IMR-90 (cell line): ENCODE measurements around the gene ITGAX. TPM values are rescaled to one million over a fixed set of nuclear protein-coding genes. Genes with fewer than 3 reads are reported as not detected.

Experiments
- ATAC-seq: fragments of 200-7000 bp; cut with Tn5 transposase; 2 replicates; pipeline ENCODE4 v1.9.1; 2020; ENCODE audit warnings: low read depth, mild to moderate bottlenecking, moderate library complexity
- BruUV-seq: library from RNA; stranded (reverse); fragments of 400-500 nt; replicated peaks from 2 replicates; lab custom pipeline; 2021; lab: Mats Ljungman, UMichigan
- CTCF ChIA-PET: fragments of 300-600 bp; formaldehyde crosslinking; extraction: SDS; loops from one replicate; lab custom pipeline; 2021; ENCODE audit warnings: antibody characterized with exemption; lab: Yijun Ruan, JAX
- POLR2A ChIA-PET: fragments of 300-600 bp; sonication (Branson Sonifier 250); formaldehyde crosslinking; loops from one replicate; lab custom pipeline; 2022; ENCODE audit warnings: antibody characterized with exemption; ENCODE audit not compliant: unreplicated experiment; lab: Charles Lee
- DNase-seq: peaks from one replicate; pipeline ENCODE4 v3.0.0; 2013
- H2AFZ ChIP-seq: replicated peaks from 2 replicates; pipeline ENCODE3; 2013; ENCODE audit warnings: low read length, mild to moderate bottlenecking; ENCODE audit not compliant: poor library complexity
- H2AK5ac ChIP-seq: 2 replicates; pipeline ENCODE4 v1.6.1; 2013; ENCODE audit warnings: low read depth, low read length, inconsistent platforms
- H2AK9ac ChIP-seq: replicated peaks from 2 replicates; pipeline ENCODE3; 2013; ENCODE audit warnings: mild to moderate bottlenecking, low read depth, low read length, moderate library complexity; ENCODE audit not compliant: poor library complexity
- H2BK120ac ChIP-seq: 2 replicates; pipeline ENCODE4 v1.6.1; 2013; ENCODE audit warnings: low read depth, low read length, inconsistent platforms
- H2BK15ac ChIP-seq: 3 replicates; pipeline ENCODE4 v1.6.1; 2013; ENCODE audit warnings: low read depth, low read length, inconsistent platforms
- H2BK20ac ChIP-seq: 2 replicates; pipeline ENCODE4 v1.6.1; 2013; ENCODE audit warnings: low read depth, mild to moderate bottlenecking, inconsistent platforms, low read length, moderate library complexity
- H2BK5ac ChIP-seq: 2 replicates; pipeline ENCODE4 v1.6.1; 2013; ENCODE audit warnings: mild to moderate bottlenecking, low read depth, low read length, inconsistent platforms; ENCODE audit not compliant: poor library complexity, severe bottlenecking
- H3K14ac ChIP-seq: replicated peaks from 2 replicates; pipeline ENCODE4 v1.6.1; 2013; ENCODE audit warnings: low read depth, low read length, inconsistent platforms
- H3K18ac ChIP-seq: 2 replicates; pipeline ENCODE4 v1.6.1; 2013; ENCODE audit warnings: low read depth, low read length, control low read depth
- H3K23ac ChIP-seq: 2 replicates; pipeline ENCODE4 v1.6.1; 2013; ENCODE audit warnings: low read depth, low read length, inconsistent platforms
- H3K27ac ChIP-seq: 2 replicates; pipeline ENCODE4 v1.5.1; 2013; ENCODE audit warnings: mild to moderate bottlenecking, control low read depth, low read length; ENCODE audit not compliant: insufficient read depth
- H3K27me3 ChIP-seq: 2 replicates; pipeline ENCODE4 v1.6.1; 2013; ENCODE audit warnings: low read length; ENCODE audit not compliant: control insufficient read depth, insufficient read depth
- H3K36me3 ChIP-seq: 2 replicates; pipeline ENCODE4 v1.6.1; 2013; ENCODE audit warnings: low read length, mixed read lengths; ENCODE audit not compliant: control insufficient read depth, insufficient read depth
- H3K4ac ChIP-seq: 2 replicates; pipeline ENCODE4 v1.6.1; 2013; ENCODE audit warnings: low read depth, low read length, inconsistent platforms
- H3K4me1 ChIP-seq: 2 replicates; pipeline ENCODE4 v1.6.1; 2013; ENCODE audit warnings: low read length, mixed read lengths; ENCODE audit not compliant: control insufficient read depth, insufficient read depth
- H3K4me2 ChIP-seq: 2 replicates; pipeline ENCODE4 v1.6.1; 2013; ENCODE audit warnings: low read depth, mild to moderate bottlenecking, control low read depth, low read length, moderate library complexity
- H3K4me3 ChIP-seq: 2 replicates; pipeline ENCODE4 v1.5.1; 2013; ENCODE audit warnings: low read depth, mild to moderate bottlenecking, control low read depth, low read length, moderate library complexity; ENCODE audit not compliant: insufficient read depth
- H3K56ac ChIP-seq: 2 replicates; pipeline ENCODE4 v1.6.1; 2013; ENCODE audit warnings: low read length, inconsistent platforms; ENCODE audit not compliant: insufficient read depth; ENCODE audit errors: extremely low read depth
- H3K79me1 ChIP-seq, 2 experiments: 2 replicates each; pipeline ENCODE4 v1.6.1; 2013; ENCODE audit warnings: low read length in 2 of 2, inconsistent platforms in 1 of 2, low read depth in 1 of 2
- H3K9ac ChIP-seq: 2 replicates; pipeline ENCODE4 v1.6.1; 2013; ENCODE audit warnings: low read depth, low read length, control low read depth
- H3K9me1 ChIP-seq: 2 replicates; pipeline ENCODE4 v1.6.1; 2013; ENCODE audit warnings: low read length, inconsistent platforms; ENCODE audit not compliant: insufficient read depth
- H3K9me3 ChIP-seq: 2 replicates; pipeline ENCODE4 v1.6.1; 2013; ENCODE audit warnings: low read length; ENCODE audit not compliant: control insufficient read depth, insufficient read depth
- H4K20me1 ChIP-seq: 2 replicates; pipeline ENCODE4 v1.6.1; 2013; ENCODE audit warnings: low read length, inconsistent platforms; ENCODE audit not compliant: insufficient read depth
- H4K5ac ChIP-seq: 2 replicates; pipeline ENCODE4 v1.6.1; 2013; ENCODE audit warnings: mild to moderate bottlenecking, low read depth, low read length, control low read depth
- H4K8ac ChIP-seq, 2 experiments: 2 replicates each; pipeline ENCODE4 v1.6.1; 2013; ENCODE audit warnings: low read depth in 2 of 2, low read length in 2 of 2, control low read depth in 1 of 2, inconsistent platforms in 1 of 2
- H4K91ac ChIP-seq: 2 replicates; pipeline ENCODE4 v1.6.1; 2013; ENCODE audit warnings: low read depth, low read length, inconsistent platforms; ENCODE audit not compliant: insufficient read depth
- BHLHE40 ChIP-seq: fragments of 150-350 bp; IDR thresholded peaks from 2 replicates; pipeline ENCODE4 v1.6.1; 2016; ENCODE audit warnings: mild to moderate bottlenecking, low read depth, low read length
- CHD1 ChIP-seq: IDR thresholded peaks from 2 replicates; pipeline ENCODE4 v1.6.1; 2012; ENCODE audit warnings: low read depth, low read length, improper control_type of control experiment
- ELK1 ChIP-seq: fragments of 150-350 bp; IDR thresholded peaks from 2 replicates; pipeline ENCODE4 v1.6.1; 2016; ENCODE audit warnings: low read depth, mild to moderate bottlenecking, low read length, moderate library complexity, borderline replicate concordance
- FOS ChIP-seq: fragments of 150-350 bp; IDR thresholded peaks from 2 replicates; pipeline ENCODE4 v1.6.1; 2016; ENCODE audit warnings: low read depth, low read length
- MAFK ChIP-seq: IDR thresholded peaks from 2 replicates; pipeline ENCODE4 v1.6.1; 2012; ENCODE audit warnings: low read depth, low read length, improper control_type of control experiment
- MAZ ChIP-seq: IDR thresholded peaks from 2 replicates; pipeline ENCODE4 v1.6.1; 2012; ENCODE audit warnings: low read depth, mild to moderate bottlenecking, low read length, improper control_type of control experiment, moderate library complexity, borderline replicate concordance
- MXI1 ChIP-seq: IDR thresholded peaks from 2 replicates; pipeline ENCODE4 v1.6.1; 2012; ENCODE audit warnings: low read depth, mild to moderate bottlenecking, low read length, moderate library complexity, borderline replicate concordance
- NFE2L2 ChIP-seq: fragments of 150-350 bp; IDR thresholded peaks from 2 replicates; pipeline ENCODE4 v1.6.1; 2016; ENCODE audit warnings: low read depth, mild to moderate bottlenecking, low read length
- POLR2A ChIP-seq: IDR thresholded peaks from 2 replicates; pipeline ENCODE4 v1.6.1; 2012; ENCODE audit warnings: mild to moderate bottlenecking, low read depth, low read length
- RAD21 ChIP-seq: IDR thresholded peaks from 2 replicates; pipeline ENCODE4 v1.6.1; 2012; ENCODE audit warnings: low read length, improper control_type of control experiment
- RCOR1 ChIP-seq: IDR thresholded peaks from 2 replicates; pipeline ENCODE4 v1.6.1; 2012; ENCODE audit warnings: mild to moderate bottlenecking, low read length, improper control_type of control experiment; ENCODE audit not compliant: insufficient replicate concordance
- SMC3 ChIP-seq: fragments of 150-350 bp; IDR thresholded peaks from 2 replicates; pipeline ENCODE4 v1.6.1; 2016; ENCODE audit warnings: low read depth, mild to moderate bottlenecking, antibody characterized with exemption, low read length, moderate library complexity
- USF2 ChIP-seq: fragments of 150-350 bp; IDR thresholded peaks from 2 replicates; pipeline ENCODE4 v1.6.1; 2017; ENCODE audit warnings: mild to moderate bottlenecking, antibody characterized with exemption, low read length, low read depth
- WGBS, 2 experiments: methylation state at CpG; one replicate each; pipeline versions ENCODE4 v1.1.5 to v1.1.7; 2013; ENCODE audit warnings: missing lambda C conversion rate in 2 of 2; ENCODE audit not compliant: insufficient read length in 1 of 2; ENCODE audit errors: extremely low coverage in 2 of 2; 5-methylcytosine and 5-hydroxymethylcytosine counted together
- dilution Hi-C: fragments of 300-500 bp; cut with HindIII; formaldehyde crosslinking; loops from one replicate; pipeline ENCODE4 v1.14.3; 2018; ENCODE audit warnings: low sequenced_read_pairs; ENCODE audit not compliant: unreplicated experiment
- in situ Hi-C: fragments of 300-500 bp; cut with MboI; formaldehyde crosslinking; loops from 3 replicates; pipeline ENCODE4 v1.14.3; 2019; ENCODE audit warnings: low sequenced_read_pairs, inconsistent platforms, mixed read lengths
- intact Hi-C: fragments of 100-400 bp; cut with micrococcal nuclease; formaldehyde crosslinking; loops from 2 replicates; pipeline ENCODE4 v1.10.0; 2022
- polyA plus RNA-seq, 3 experiments: library from polyadenylated mRNA; depleted of rRNA; stranded (reverse); fragments of >200 nt; gene quantifications; 2 replicates each; pipeline ENCODE4 v1.2.3, GENCODE V29; 2012; ENCODE audit warnings: low replicate concordance in 1 of 3
- total RNA-seq: library from RNA; depleted of rRNA; stranded (reverse); fragments of >200 nt; gene quantifications from 2 replicates; pipeline ENCODE4 v1.2.3, GENCODE V29; 2012

Gene ITGAX
- total and polyA plus RNA-seq, 2 of the 4 experiments (the other 2 are of a cell fraction): 0.09 to 0.18 TPM

GRCh38 chr16:31421587-31421986 lies 66.6 kb downstream of the ITGAX start:
- Histone ChIP-seq H4K5ac (no peak overlapping the region), H2BK120ac (no peak overlapping the region), H3K9me1 (no peaks in the 10 kb centered on the region), H2BK20ac (no peak overlapping the region), H3K4me3 (no peak overlapping the region), H3K56ac (no peak overlapping the region), H2AFZ (no peak overlapping the region), H2BK15ac (no peak overlapping the region), H3K23ac (no peak overlapping the region), H4K91ac (no peak overlapping the region), H3K4me2 (no peak overlapping the region), H4K8ac (no peak overlapping the region), H3K27ac (no peak overlapping the region), H3K9ac (no peak overlapping the region), H4K20me1 (no peaks in the 10 kb centered on the region), H3K14ac (no peak overlapping the region), H2AK5ac (no peak overlapping the region), H3K4me1 (no peaks in the 10 kb centered on the region), H3K4ac (no peak overlapping the region), H2AK9ac (no peak overlapping the region), H3K79me1 (no peaks in the 10 kb centered on the region), H2BK5ac (no peak overlapping the region), H3K36me3 (no peaks in the 10 kb centered on the region), H3K9me3 (no peaks in the 10 kb centered on the region; the same call in 1 of the 2 replicates), H3K18ac (no peak overlapping the region), H3K27me3 (peaks cover 19% of the 10 kb centered on the region)
- no TSS peak for BruUV-seq
- POLR2A ChIA-PET: no interaction called here
- in situ Hi-C loops (no loop called here), dilution Hi-C loops (no loop called here), intact Hi-C loops (no loop called here)
- ATAC-seq (no peak), DNase-seq (no peak)
- TF ChIP-seq ELK1 (no peak), NFE2L2 (no peak), MAZ (no peak), CHD1 (no peak), FOS (no peak), MAFK (no peak), RAD21 (no peak), SMC3 (no peak), POLR2A (no peak), RCOR1 (no peak), MXI1 (no peak), BHLHE40 (no peak), USF2 (no peak)
- WGBS, 2 experiments: 0% methylated on average over 1 of the region's 6 CpGs; no CpG with 5 or more reads in 1 of the 2 experiments
- CTCF ChIA-PET: no interaction called here
